Upper lobe of left lung (tissue), 4 donors: ENCODE measurements around the gene GRIK1.

Source experiments
- CTCF ChIP-seq, 6 experiments: fragments of 450-650 bp in 4 of 6; fragments of 200-600 bp in 2 of 6; sonication (generic) in 2 of 6; IDR thresholded peaks; one replicate each; pipeline ENCODE4 v1.5.1; 2016 to 2019; ENCODE audit warnings: antibody characterized with exemption in 6 of 6
- POLR2A ChIP-seq, 4 donors: fragments of 450-650 bp; IDR thresholded peaks; one replicate each; pipeline ENCODE4 v1.5.1; 2016 to 2017; ENCODE audit warnings: antibody characterized with exemption in 4 of 4, mild to moderate bottlenecking in 2 of 4
- POLR2AphosphoS5 ChIP-seq, 2 donors: sonication (generic); formaldehyde crosslinking; IDR thresholded peaks; one replicate each; pipeline ENCODE4 v1.5.1; 2017; ENCODE audit warnings: antibody characterized with exemption in 2 of 2

- TF ChIP-seq POLR2AphosphoS5 (IDR thresholded peaks at IDR 0.05) (no peak), CTCF (IDR thresholded peaks at IDR 0.05) (no peak), POLR2A (IDR thresholded peaks at IDR 0.05) (no peak)
These were observed 359.0 kb downstream of the GRIK1 start for GRCh38 chr21:29580732-29581285.
